Hepatocyte (in vitro differentiated cells): ENCODE data around the gene CDK2AP2.

Experiments used
- CTCF ChIP-seq: fragments of 200-600 bp; sonication (generic); IDR thresholded peaks from 2 replicates; pipeline ENCODE4 v1.5.1; 2016; ENCODE audit warnings: antibody characterized with exemption, mild to moderate bottlenecking; ENCODE audit not compliant: poor library complexity
- EZH2 ChIP-seq: fragments of 200-600 bp; sonication (generic); IDR thresholded peaks from 2 replicates; pipeline ENCODE4 v1.6.1; 2016; ENCODE audit warnings: antibody characterized with exemption, mild to moderate bottlenecking, borderline replicate concordance

GRCh38 chr11:67470337-67471002 lies 37.5 kb downstream of the CDK2AP2 start:
- TF ChIP-seq CTCF, result no peak
- no peak for TF ChIP-seq EZH2
